Spleen (tissue), 7 donors: Measurements from ENCODE around the gene ANKRD17.

Source experiments
- CTCF ChIP-seq, 11 experiments: fragments of 200-600 bp in 7 of 11; fragments of 450-650 bp in 4 of 11; sonication (generic) in 4 of 11; IDR thresholded peaks in 8 of 11; conservative IDR thresholded peaks in 3 of 11; 1 replicate in 7 of 11; 2 replicates in 4 of 11; pipeline versions ENCODE4 v1.4.0 to v1.8.0; 2016 to 2021; ENCODE audit warnings: antibody characterized with exemption in 11 of 11, inconsistent platforms in 4 of 11, mild to moderate bottlenecking in 1 of 11
- POLR2A ChIP-seq, 3 donors: fragments of 450-650 bp; IDR thresholded peaks; one replicate each; pipeline ENCODE4 v1.5.1; 2017; ENCODE audit warnings: antibody characterized with exemption in 3 of 3, mild to moderate bottlenecking in 1 of 3
- POLR2AphosphoS5 ChIP-seq, 3 donors: sonication (generic); formaldehyde crosslinking; IDR thresholded peaks; one replicate each; pipeline ENCODE4 v1.5.1; 2017; ENCODE audit warnings: antibody characterized with exemption in 3 of 3
- donor health status: DM: no; HTN: no; CAD: no; lungs with moderate emphysema.
- donor health status: DM: no; HTN: no; CAD: no.
- donor health status: DM: no; HTN: no; CAD: no.

- TF ChIP-seq CTCF (IDR thresholded peaks at IDR 0.05 in 8 of 11, conservative IDR thresholded peaks at IDR 0.05 in 3 of 11): no peak
- no peak for TF ChIP-seq POLR2A (IDR thresholded peaks at IDR 0.05)
- TF ChIP-seq POLR2AphosphoS5 (IDR thresholded peaks at IDR 0.05): no peak
These were observed 172.3 kb downstream of the ANKRD17 start for GRCh38 chr4:73086095-73086868.
